HEK293T (cell line): ENCODE measurements around the gene MYRFL.

Source experiments
- BHLHE40 ChIP-seq: fragments of 450-650 bp; IDR thresholded peaks from 2 replicates; pipeline ENCODE4 v1.6.1; 2016; ENCODE audit warnings: mild to moderate bottlenecking, moderate library complexity, borderline replicate concordance
- FOXK2 ChIP-seq: fragments of 450-650 bp; IDR thresholded peaks from 2 replicates; pipeline ENCODE4 v1.6.1; 2016; ENCODE audit warnings: mild to moderate bottlenecking
- SP1 ChIP-seq: fragments of 450-650 bp; IDR thresholded peaks from 2 replicates; pipeline ENCODE4 v1.6.1; 2017
- ZNF384 ChIP-seq: fragments of 450-650 bp; IDR thresholded peaks from 2 replicates; pipeline ENCODE4 v1.6.1; 2016

- TF ChIP-seq ZNF384 = no peak
- no peak for TF ChIP-seq SP1
- no peak for TF ChIP-seq BHLHE40
- TF ChIP-seq FOXK2 = no peak
Observed at GRCh38 chr12:69966409-69966808, 141.4 kb downstream of the MYRFL start.
